Gastroesophageal sphincter (tissue), 3 donors: ENCODE data around the gene DCDC1.

Experiments
- CTCF ChIP-seq, 4 experiments: fragments of 200-600 bp in 2 of 4; fragments of 450-650 bp in 2 of 4; sonication (generic) in 1 of 4; IDR thresholded peaks; one replicate each; pipeline ENCODE4 v1.5.1; 2017 to 2019; ENCODE audit warnings: antibody characterized with exemption in 4 of 4, mild to moderate bottlenecking in 2 of 4, moderate library complexity in 2 of 4
- EP300 ChIP-seq: sonication (generic); formaldehyde crosslinking; IDR thresholded peaks from one replicate; pipeline ENCODE4 v1.6.1; 2017; ENCODE audit warnings: antibody characterized with exemption, mild to moderate bottlenecking

- TF ChIP-seq CTCF (IDR thresholded peaks at IDR 0.05), result peak; percentile 26 to 50 (median 40)
- TF ChIP-seq EP300, result no peak
Observed at GRCh38 chr11:30855383-30856006, 514.0 kb downstream of the DCDC1 start.
